Measurements from ENCODE around the gene MCCC2. TPM values are rescaled to one million over a fixed set of nuclear protein-coding genes. Genes with fewer than 3 reads are reported as not detected.

The MCCC2 gene
- total and polyA plus RNA-seq, 10 of the 15 experiments (the other 5 are each of a cell fraction or from before 2014, with no cell fraction given): 22.2 to 106 (median 77.7) TPM

GRCh38 chr5:71631070-71631469 is 43.9 kb downstream of the MCCC2 start (continued):
- TF ChIP-seq RUNX3 (IDR thresholded peaks at IDR 0.05; ENCODE audit: low read length): no peak

- Histone ChIP-seq H3K79me2 (ENCODE audit: control insufficient read depth, insufficient read depth, low read length) (no peaks in the 10 kb centered on the region), H2AFZ (ENCODE audit: control insufficient read depth, low read depth, low read length) (no peak overlapping the region), H4K20me1 (ENCODE audit: control insufficient read depth, insufficient read depth) (no peaks in the 10 kb centered on the region), H3K4me1 (ENCODE audit: control insufficient read depth, insufficient read depth, low read length) (no peaks in the 10 kb centered on the region), H3K9me3 (replicated peaks; ENCODE audit: control insufficient read depth, insufficient read depth, low read length) (no peaks in the 10 kb centered on the region), H3K4me2 (ENCODE audit: control insufficient read depth, insufficient read depth) (no peak overlapping the region), H3K4me3 (no peak overlapping the region), H3K36me3 (ENCODE audit: control insufficient read depth in 2 of 2, insufficient read depth in 2 of 2, low read length in 1 of 2) (peaks cover 0 to 9% of the 10 kb centered on the region in 2 experiments; a peak in 2 of 4 replicates), H3K9ac (ENCODE audit: control insufficient read depth, insufficient read depth, low read length) (no peak overlapping the region), H3K27ac (ENCODE audit: control insufficient read depth, insufficient read depth) (no peak overlapping the region), H3K27me3 (replicated peaks in 1 of 2; ENCODE audit: control insufficient read depth in 2 of 2, insufficient read depth in 2 of 2, low read length in 1 of 2) (no peaks in the 10 kb centered on the region)
- ATAC-seq: no peak
- FAIRE-seq: no peak
- TF ChIP-seq HDGF (IDR thresholded peaks at IDR 0.05): no peak
- TF ChIP-seq ATF7 (IDR thresholded peaks at IDR 0.05; ENCODE audit: low read depth): no peak
- TF ChIP-seq EP300 (IDR thresholded peaks at IDR 0.05; ENCODE audit: borderline replicate concordance in 1 of 2, control insufficient read depth in 1 of 2, low read depth in 2 of 2, low read length in 2 of 2): no peak
- no peak for TF ChIP-seq ESRRA (IDR thresholded peaks at IDR 0.05; ENCODE audit: low read length)
- no peak for TF ChIP-seq ZBTB11 (CRISPR knock-in tag; IDR thresholded peaks at IDR 0.05)
- TF ChIP-seq, protein P1, sequence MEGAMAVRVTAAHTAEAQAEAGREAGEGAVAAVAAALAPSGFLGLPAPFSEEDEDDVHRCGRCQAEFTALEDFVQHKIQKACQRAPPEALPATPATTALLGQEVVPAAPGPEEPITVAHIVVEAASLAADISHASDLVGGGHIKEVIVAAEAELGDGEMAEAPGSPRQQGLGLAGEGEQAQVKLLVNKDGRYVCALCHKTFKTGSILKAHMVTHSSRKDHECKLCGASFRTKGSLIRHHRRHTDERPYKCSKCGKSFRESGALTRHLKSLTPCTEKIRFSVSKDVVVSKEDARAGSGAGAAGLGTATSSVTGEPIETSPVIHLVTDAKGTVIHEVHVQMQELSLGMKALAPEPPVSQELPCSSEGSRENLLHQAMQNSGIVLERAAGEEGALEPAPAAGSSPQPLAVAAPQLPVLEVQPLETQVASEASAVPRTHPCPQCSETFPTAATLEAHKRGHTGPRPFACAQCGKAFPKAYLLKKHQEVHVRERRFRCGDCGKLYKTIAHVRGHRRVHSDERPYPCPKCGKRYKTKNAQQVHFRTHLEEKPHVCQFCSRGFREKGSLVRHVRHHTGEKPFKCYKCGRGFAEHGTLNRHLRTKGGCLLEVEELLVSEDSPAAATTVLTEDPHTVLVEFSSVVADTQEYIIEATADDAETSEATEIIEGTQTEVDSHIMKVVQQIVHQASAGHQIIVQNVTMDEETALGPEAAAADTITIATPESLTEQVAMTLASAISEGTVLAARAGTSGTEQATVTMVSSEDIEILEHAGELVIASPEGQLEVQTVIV (IDR thresholded peaks at IDR 0.05; ENCODE audit: borderline replicate concordance, partially characterized antibody): no peak
- TF ChIP-seq PAX8 (IDR thresholded peaks at IDR 0.05): no peak
- no peak for TF ChIP-seq BACH1 (IDR thresholded peaks at IDR 0.05; ENCODE audit: borderline replicate concordance)
- TF ChIP-seq USF2 (IDR thresholded peaks at IDR 0.05; ENCODE audit: borderline replicate concordance, low read depth, low read length): no peak
- TF ChIP-seq, protein P2, sequence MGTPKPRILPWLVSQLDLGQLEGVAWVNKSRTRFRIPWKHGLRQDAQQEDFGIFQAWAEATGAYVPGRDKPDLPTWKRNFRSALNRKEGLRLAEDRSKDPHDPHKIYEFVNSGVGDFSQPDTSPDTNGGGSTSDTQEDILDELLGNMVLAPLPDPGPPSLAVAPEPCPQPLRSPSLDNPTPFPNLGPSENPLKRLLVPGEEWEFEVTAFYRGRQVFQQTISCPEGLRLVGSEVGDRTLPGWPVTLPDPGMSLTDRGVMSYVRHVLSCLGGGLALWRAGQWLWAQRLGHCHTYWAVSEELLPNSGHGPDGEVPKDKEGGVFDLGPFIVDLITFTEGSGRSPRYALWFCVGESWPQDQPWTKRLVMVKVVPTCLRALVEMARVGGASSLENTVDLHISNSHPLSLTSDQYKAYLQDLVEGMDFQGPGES (IDR thresholded peaks at IDR 0.05): no peak
- TF ChIP-seq SMARCA5 (IDR thresholded peaks at IDR 0.05): no peak
- DNase-seq (ENCODE audit: low read depth, low spot score): no peak
- ChIA-PET POLR2A (interaction anchor here (0.6 kb wide), 1 partner anchor 137 kb away, joined by 3 read pairs; no protein-coding TSS in a partner anchor), CTCF (no interaction called here), SMC1A (ENCODE audit: uncharacterized antibody, unreplicated experiment) (interaction anchor here (0.6 to 1.4 kb wide), 3 partner anchors 11 to 88 kb away, joined by 3 read pairs; no protein-coding TSS in a partner anchor), RAD21 (ENCODE audit: unreplicated experiment) (no interaction called here)
- in situ Hi-C loops (cut with MboI) (no loop called here), intact Hi-C loops (cut with micrococcal nuclease; ENCODE audit: unreplicated experiment) (no loop called here)
- WGBS (ENCODE audit: insufficient coverage, insufficient replicate concordance, low lambda C conversion rate, missing lambda C conversion rate): 81% methylated on average over 3 of the region's 3 CpGs
- BruUV-seq (replicated peaks): no TSS peak
Measured at GRCh38 chr5:71632168-71632567, 45.0 kb downstream of the MCCC2 start.
